ENCODE results near the gene TTYH3. TPM values are rescaled to one million over a fixed set of nuclear protein-coding genes. Genes with fewer than 3 reads are reported as not detected.

TTYH3 gene
- total and polyA plus RNA-seq, 10 donors, result 11.9 to 158 (median 72.8) TPM

DNA sequence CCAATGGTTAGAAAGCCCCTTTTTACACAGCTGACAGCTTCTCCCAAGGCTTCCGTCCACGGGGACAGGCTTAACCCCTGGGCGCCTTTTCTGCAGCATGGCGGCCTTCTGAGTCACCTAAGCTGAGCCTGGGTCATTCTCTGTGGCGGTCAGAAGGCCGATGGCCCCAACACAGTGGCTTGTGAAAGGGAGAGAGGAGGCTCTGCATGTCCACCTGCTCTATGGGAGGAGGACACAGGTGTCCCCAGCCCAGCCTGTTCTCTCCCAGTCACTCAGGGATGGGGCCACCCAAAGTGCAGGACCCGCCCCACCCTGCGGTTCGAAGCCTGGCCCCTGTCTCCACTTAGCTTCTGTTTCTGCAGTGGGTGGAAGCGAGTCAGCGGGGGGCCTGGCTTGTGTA is 20.4 kb upstream of the TTYH3 start:
- peaks cover 0 to 9% (median 0%) of the 10 kb centered on the region in 6 donors for H3K36me3 ChIP-seq
- H3K4me1 ChIP-seq, result peaks cover 12 to 59% (median 35%) of the 10 kb centered on the region in 6 donors
- no peaks in the 10 kb centered on the region for H3K9me3 ChIP-seq
- no peak for DNase-seq
- no peaks in the 10 kb centered on the region for H3K27me3 ChIP-seq (replicated peaks in 1 of 7)
- H3K4me3 ChIP-seq, result no peak overlapping the region
- TF ChIP-seq, protein P1, sequence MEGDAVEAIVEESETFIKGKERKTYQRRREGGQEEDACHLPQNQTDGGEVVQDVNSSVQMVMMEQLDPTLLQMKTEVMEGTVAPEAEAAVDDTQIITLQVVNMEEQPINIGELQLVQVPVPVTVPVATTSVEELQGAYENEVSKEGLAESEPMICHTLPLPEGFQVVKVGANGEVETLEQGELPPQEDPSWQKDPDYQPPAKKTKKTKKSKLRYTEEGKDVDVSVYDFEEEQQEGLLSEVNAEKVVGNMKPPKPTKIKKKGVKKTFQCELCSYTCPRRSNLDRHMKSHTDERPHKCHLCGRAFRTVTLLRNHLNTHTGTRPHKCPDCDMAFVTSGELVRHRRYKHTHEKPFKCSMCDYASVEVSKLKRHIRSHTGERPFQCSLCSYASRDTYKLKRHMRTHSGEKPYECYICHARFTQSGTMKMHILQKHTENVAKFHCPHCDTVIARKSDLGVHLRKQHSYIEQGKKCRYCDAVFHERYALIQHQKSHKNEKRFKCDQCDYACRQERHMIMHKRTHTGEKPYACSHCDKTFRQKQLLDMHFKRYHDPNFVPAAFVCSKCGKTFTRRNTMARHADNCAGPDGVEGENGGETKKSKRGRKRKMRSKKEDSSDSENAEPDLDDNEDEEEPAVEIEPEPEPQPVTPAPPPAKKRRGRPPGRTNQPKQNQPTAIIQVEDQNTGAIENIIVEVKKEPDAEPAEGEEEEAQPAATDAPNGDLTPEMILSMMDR (IDR thresholded peaks at IDR 0.05 in 8 of 11, conservative IDR thresholded peaks at IDR 0.05 in 3 of 11), result no peak
- no peak for TF ChIP-seq POLR2AphosphoS5 (IDR thresholded peaks at IDR 0.05)
- TF ChIP-seq POLR2A (IDR thresholded peaks at IDR 0.05), result no peak
- intact Hi-C loops (cut with DNase I; ENCODE audit: low total_unique reads), result no loop called here
- no peak overlapping the region for H3K27ac ChIP-seq
- WGBS, 5 donors, result 85 to 99% (median 94%) methylated on average over 2 to 11 of the region's 11 CpGs

GRCh38 chr7:2611922-2612321 is 19.9 kb upstream of the TTYH3 start:
- intact Hi-C loops (cut with DNase I; ENCODE audit: low total_unique reads), result no loop called here
- DNase-seq, result no peak
- Histone ChIP-seq H3K4me3 (no peak overlapping the region), H3K27ac (no peak overlapping the region), H3K36me3 (peaks cover 0 to 9% (median 0%) of the 10 kb centered on the region in 6 donors), H3K27me3 (replicated peaks in 1 of 7) (no peaks in the 10 kb centered on the region), H3K4me1 (peaks cover 12 to 54% (median 30%) of the 10 kb centered on the region in 6 donors), H3K9me3 (no peaks in the 10 kb centered on the region)
- 88 to 93% (median 93%) methylated on average over 9 to 10 of the region's 10 CpGs for WGBS, 5 donors
- TF ChIP-seq, protein P1 (IDR thresholded peaks at IDR 0.05 in 8 of 11, conservative IDR thresholded peaks at IDR 0.05 in 3 of 11), result no peak
- TF ChIP-seq POLR2A (IDR thresholded peaks at IDR 0.05) (no peak), POLR2AphosphoS5 (IDR thresholded peaks at IDR 0.05) (no peak)

GRCh38 chr7:2612445-2613097 is 19.2 kb upstream of the TTYH3 start:
- intact Hi-C loops (cut with DNase I; ENCODE audit: low total_unique reads), result no loop called here
- no peak for DNase-seq

DNA sequence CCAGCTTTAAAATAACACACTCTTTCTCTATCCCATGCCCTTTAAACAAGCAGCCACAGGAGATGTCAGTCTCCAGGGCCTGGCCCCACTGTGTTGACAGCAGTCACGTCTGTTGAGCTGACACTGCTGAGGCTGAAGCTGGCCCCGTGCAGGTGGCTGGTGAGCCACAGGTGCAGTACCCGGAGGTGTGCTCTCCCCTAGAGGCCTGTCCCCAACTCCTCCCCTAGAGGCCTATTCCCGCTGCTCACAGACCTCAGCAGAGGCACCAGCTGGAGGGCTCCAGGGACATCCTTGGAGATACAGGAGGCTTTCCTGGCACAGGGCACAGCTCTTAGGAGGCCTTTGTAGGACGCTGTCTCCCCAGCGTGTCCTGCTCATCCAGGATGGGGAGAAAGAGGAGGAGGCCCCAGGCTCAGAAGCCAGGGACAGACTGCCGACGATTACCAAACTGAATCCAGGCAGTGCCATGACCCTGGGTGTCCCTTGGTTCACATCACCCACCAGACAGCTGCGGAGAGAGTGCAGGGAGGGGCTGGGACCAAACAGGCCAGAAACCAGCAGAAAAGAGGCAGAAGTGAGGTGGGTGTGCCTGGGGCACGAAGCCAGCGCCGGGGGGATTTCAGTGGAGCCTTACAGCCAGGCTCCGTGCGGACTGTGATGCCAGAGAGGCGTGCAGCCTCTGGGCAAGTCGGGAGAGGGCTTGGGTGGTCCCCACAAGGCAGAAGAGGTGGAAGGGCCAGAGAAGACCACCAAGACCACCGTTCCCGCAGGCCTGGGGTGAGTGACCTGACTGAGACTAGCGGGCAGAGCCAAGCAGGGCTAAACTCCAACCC is 18.5 kb upstream of the TTYH3 start:
- H3K9me3 ChIP-seq, result no peaks in the 10 kb centered on the region
- H3K4me3 ChIP-seq, result no peak overlapping the region
- peaks cover 0 to 9% (median 0%) of the 10 kb centered on the region in 6 donors for H3K36me3 ChIP-seq
- H3K27me3 ChIP-seq (replicated peaks in 1 of 7), result no peaks in the 10 kb centered on the region
- no peak overlapping the region for H3K27ac ChIP-seq
- 83 to 94% (median 89%) methylated on average over 17 to 19 of the region's 19 CpGs for WGBS, 5 donors
- peaks cover 8 to 40% (median 18%) of the 10 kb centered on the region in 6 donors for H3K4me1 ChIP-seq
- no peak for DNase-seq
- TF ChIP-seq POLR2A (IDR thresholded peaks at IDR 0.05), result no peak
- TF ChIP-seq, protein P1 (IDR thresholded peaks at IDR 0.05 in 8 of 11, conservative IDR thresholded peaks at IDR 0.05 in 3 of 11), result no peak
- no peak for TF ChIP-seq POLR2AphosphoS5 (IDR thresholded peaks at IDR 0.05)
- intact Hi-C loops (cut with DNase I; ENCODE audit: low total_unique reads), result no loop called here

More at GRCh38 chr7:2612445-2613097, 19.2 kb upstream of the TTYH3 start:
- no peaks in the 10 kb centered on the region for H3K27me3 ChIP-seq (replicated peaks in 1 of 7)
- no peak for TF ChIP-seq POLR2A (IDR thresholded peaks at IDR 0.05)
- TF ChIP-seq POLR2AphosphoS5 (IDR thresholded peaks at IDR 0.05), result no peak
- peaks cover 12 to 47% (median 25%) of the 10 kb centered on the region in 6 donors for H3K4me1 ChIP-seq
- no peak overlapping the region for H3K27ac ChIP-seq
- 81 to 90% (median 86%) methylated on average over 13 to 15 of the region's 15 CpGs for WGBS, 5 donors
- peaks cover 0 to 9% (median 0%) of the 10 kb centered on the region in 6 donors for H3K36me3 ChIP-seq
- H3K4me3 ChIP-seq, result no peak overlapping the region
- no peaks in the 10 kb centered on the region for H3K9me3 ChIP-seq

Data from spleen (tissue), 11 donors.